Suppressor macrophage treated with lipopolysaccharide for 1 hour (primary cell): Measurements from ENCODE around the gene TAS2R5.
A peak's percentile ranks its signal among the peaks of the same experiment; 100 is the strongest.
"Not testable (repeated sequence)": the region's sequence is repeated elsewhere in the genome, so short reads cannot be mapped to it uniquely, and the experiment has no call there.

ENCODE experiments used
- DNase-seq, 3 donors: peaks; one replicate each; pipeline ENCODE4 v3.0.0-alpha.2; 2020 to 2022

TAS2R5 gene

GRCh38 chr7:141789917-141790316 is at the start of gene TAS2R5:
Gene TAS2R5 (plus strand): TSS chr7:141790217. CDS start chr7:141790362, 145 bp downstream.
- DNase-seq: no peak

- DNase-seq: no peak
These were observed 47.8 kb upstream of the TAS2R5 start for GRCh38 chr7:141742229-141742628.

GRCh38 chr7:141744131-141744530 is 45.9 kb upstream of the TAS2R5 start:
- no peak for DNase-seq

DNA sequence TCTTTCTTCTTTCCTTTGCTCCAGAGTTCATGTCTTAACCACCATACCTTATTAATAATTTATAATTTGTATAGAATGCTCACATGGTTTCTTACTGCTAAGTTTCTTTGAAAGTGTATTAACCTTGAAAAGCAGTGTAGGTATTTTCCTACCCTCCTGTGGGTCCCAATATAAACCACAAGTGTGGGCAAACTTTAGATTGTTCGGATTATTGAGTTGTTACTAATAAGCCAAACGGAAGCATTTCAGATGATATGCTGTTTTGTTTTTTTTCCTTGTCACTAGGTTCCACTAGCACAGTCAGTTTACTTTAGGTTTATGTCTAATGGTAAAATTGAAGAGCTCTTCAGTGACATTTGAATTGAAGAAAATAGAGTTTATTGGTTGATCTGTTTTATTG is 41.6 kb upstream of the TAS2R5 start:
- DNase-seq: no peak

DNA sequence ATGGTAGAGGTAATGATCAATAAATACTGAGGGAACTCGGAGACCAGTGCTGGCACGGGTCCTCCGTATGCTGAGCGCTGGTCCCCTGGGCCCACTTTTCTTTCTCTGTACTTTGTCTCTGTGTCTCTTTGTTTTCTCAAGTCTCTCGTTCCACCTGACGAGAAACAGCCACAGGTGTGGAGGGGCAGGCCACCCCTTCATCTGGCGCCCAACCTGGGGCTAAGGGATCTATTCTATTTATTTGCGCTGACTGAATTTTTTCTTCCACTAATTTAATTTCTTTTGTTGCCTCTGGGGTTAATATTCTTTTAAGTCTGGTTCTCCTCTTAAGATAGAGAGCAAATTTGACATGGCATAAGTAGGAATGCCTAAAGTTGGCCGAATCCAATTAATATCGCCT is 38.1 kb upstream of the TAS2R5 start:
- DNase-seq: peak in 1 of 3 donors; percentile 15

DNA sequence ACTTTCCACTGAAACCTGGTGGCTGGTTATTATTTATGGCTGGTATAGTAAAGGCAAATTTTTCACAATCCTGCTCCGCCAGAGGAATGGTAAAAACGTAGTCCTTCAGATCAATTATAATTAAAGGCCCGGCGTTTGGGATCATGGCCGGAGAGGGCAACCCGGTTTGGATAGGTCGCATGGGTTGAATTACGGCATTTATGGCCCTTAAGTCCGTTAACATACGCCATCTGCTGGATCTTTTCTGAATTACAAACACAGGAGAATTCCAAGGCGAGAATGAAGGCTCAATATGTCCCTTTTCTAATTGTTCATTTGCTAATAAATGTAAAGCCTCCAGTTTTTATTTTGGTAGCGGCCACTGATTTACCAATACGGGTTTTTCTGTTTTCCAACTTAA is 37.4 kb upstream of the TAS2R5 start:
- peak in 2 of 3 donors; percentile 7 to 27 for DNase-seq

GRCh38 chr7:141754939-141755338 is 35.1 kb upstream of the TAS2R5 start:
- DNase-seq: peak; percentile 48 to 66 (median 55)

DNA sequence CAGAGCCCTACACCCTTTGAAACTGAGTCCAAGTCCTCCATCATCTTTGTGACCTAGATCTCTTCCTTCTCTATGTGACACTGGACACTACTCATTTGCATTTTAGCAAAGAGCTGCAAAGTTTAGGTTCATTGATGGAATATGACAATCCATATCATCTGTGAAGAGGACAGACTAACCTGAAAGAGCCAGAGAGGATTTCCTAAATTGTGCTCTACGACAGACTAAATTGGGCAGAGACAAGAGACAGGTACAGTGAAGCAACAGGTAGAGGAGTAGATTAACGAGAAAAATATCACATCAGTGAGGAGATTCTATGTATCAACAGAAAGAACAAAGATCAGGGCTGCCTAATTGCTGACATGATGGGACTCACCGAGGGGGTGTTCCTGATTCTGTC is 26.2 kb upstream of the TAS2R5 start, which contains the start of gene TAS2R3:
Gene TAS2R3 (plus strand): TSS at position 301 of the 400 bp plus-strand sequence. CDS start 62 bp downstream, at position 363.
- DNase-seq: no peak

DNA sequence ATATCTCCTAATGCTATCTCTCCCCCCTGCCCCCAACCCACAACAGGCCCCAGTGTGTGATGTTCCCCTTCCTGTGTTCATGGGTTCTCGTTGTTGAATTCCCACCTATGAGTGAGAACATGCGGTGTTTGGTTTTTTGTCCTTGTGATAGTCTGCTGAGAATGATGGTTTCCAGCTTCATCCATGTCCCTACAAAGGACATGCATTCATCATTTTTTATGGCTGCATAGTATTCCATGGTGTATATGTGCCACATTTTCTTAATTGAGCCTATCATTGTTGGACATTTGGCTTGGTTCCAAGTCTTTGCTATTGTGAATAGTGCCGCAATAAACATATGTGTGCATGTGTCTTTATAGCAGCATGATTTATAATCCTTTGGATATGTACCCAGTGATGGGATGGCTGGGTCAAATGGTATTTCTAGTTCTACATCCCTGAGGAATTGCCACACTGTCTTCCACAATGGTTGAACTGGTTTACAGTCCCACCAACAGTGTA is 19.9 kb upstream of the TAS2R5 start:
- not testable (repeated sequence) for DNase-seq

- no peak for DNase-seq
These were observed 13.6 kb upstream of the TAS2R5 start, which contains the start of gene TAS2R4 for GRCh38 chr7:141776374-141776773. Gene TAS2R4 (plus strand): TSS chr7:141776674. CDS start chr7:141778489, 1,815 bp downstream.

- DNase-seq: peak; percentile 61 to 76 (median 72)
These were observed 4.1 kb upstream of the TAS2R5 start for GRCh38 chr7:141785706-141786552.

- no peak for DNase-seq
These were observed 1.7 kb upstream of the TAS2R5 start for GRCh38 chr7:141788296-141788695.

GRCh38 chr7:141792526-141792925 is 2.5 kb downstream of the TAS2R5 start:
- no peak for DNase-seq

DNA sequence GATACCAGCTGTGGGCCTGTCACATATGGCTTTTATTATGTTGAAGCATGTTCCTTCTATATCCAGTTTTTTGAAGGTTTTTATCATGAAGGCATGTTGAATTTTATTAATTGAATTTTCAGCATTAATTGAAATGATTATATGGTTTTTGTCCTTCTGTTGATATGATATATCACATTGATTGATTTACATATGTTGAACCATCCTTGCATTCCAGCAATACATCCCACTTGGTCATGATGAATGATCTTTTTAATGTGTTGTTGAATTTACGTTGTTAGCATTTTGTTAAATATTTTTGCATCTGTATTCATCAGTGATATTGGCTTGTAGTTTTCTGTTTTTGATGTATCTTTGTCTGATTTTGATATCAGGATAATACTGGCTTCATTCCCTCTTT is 30.1 kb downstream of the TAS2R5 start:
- DNase-seq: peak in 1 of 3 donors; percentile 7

DNA sequence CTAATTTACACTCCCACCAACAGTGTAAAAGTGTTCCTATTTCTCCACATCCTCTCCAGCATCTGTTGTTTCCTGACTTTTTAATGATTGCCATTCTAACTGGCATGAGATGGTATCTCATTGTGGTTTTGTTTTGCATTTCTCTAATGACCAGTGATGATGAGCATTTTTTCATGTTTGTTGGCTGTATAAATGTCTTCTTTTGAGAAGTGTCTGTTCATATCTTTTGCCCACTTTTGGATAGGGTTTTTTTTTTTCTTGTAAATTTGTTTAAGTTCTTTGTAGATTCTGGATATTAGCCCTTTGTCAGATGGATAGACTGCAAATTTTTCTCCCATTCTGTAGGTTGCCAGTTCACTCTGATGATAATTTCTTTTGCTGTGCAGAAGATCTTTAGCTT is 32.4 kb downstream of the TAS2R5 start:
- DNase-seq: not testable (repeated sequence)

GRCh38 chr7:141837683-141838082 is 47.7 kb downstream of the TAS2R5 start:
- no peak for DNase-seq

GRCh38 chr7:141838581-141838980 is 48.6 kb downstream of the TAS2R5 start:
- no peak for DNase-seq

- no peak for DNase-seq
These were observed 49.2 kb downstream of the TAS2R5 start for GRCh38 chr7:141839256-141839655.

DNA sequence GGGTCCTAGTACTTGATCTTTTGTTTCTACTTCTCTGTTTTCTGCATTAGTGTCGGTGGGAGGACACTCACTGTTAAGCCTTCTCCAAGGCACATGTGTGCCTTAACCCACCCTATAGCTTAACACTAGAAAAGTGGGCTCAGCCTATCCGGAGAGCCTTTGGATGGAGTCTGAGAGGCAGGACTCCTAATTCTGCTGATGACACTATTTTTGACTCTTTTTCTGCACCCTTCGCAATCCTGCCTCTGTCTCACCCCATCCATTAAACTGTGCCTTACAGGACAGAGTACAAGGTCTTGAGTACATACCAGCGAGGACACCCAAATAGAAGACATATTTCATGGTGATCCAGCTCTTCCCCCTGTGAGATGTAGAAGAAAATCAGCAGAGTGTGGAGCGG is 50.7 kb downstream of the TAS2R5 start:
- DNase-seq: no peak
